SU-DHL-6 (cell line): Measurements from ENCODE around the gene GRIN3B.
"Not testable (repeated sequence)": the region's sequence is repeated elsewhere in the genome, so short reads cannot be mapped to it uniquely, and the experiment has no call there.

Experiments used
- H2AFZ ChIP-seq: fragments of 200-600 bp; sonication (generic); 2 replicates; pipeline ENCODE4 v1.6.1; 2014; ENCODE audit warnings: low read depth, mild to moderate bottlenecking, moderate library complexity, mixed read lengths, antibody characterized with exemption, low read length; ENCODE audit not compliant: severe bottlenecking
- H3F3A ChIP-seq: fragments of 200-600 bp; shearing (Covaris generic); 2 replicates; pipeline ENCODE4 v1.6.0; 2016; ENCODE audit warnings: antibody characterized with exemption, mild to moderate bottlenecking; ENCODE audit not compliant: insufficient read depth
- H3K27ac ChIP-seq: fragments of 200-600 bp; sonication (generic); 2 replicates; pipeline ENCODE4 v1.5.1; 2016; ENCODE audit warnings: low read depth, mild to moderate bottlenecking, low read length, moderate library complexity, mixed read lengths
- H3K27me3 ChIP-seq: fragments of 200-600 bp; sonication (generic), shearing (Covaris generic); 2 replicates; pipeline ENCODE4 v1.6.0; 2014; ENCODE audit warnings: mild to moderate bottlenecking, low read length
- H3K36me3 ChIP-seq: fragments of 200-600 bp; sonication (generic); 2 replicates; pipeline ENCODE4 v1.6.1; 2014; ENCODE audit warnings: mild to moderate bottlenecking, low read length, mixed read lengths
- H3K4me2 ChIP-seq: fragments of 300-600, 200-600 bp; shearing (Covaris generic), sonication (generic); 2 replicates; pipeline ENCODE4 v1.6.0; 2014; ENCODE audit warnings: low read length, low read depth, mild to moderate bottlenecking; ENCODE audit not compliant: poor library complexity, severe bottlenecking
- H3K4me3 ChIP-seq: fragments of 200-600 bp; sonication (generic); 2 replicates; pipeline ENCODE4 v1.5.1; 2014; ENCODE audit warnings: antibody characterized with exemption, low read length, mild to moderate bottlenecking, mixed read lengths; ENCODE audit not compliant: insufficient read depth, poor library complexity, severe bottlenecking
- H3K79me2 ChIP-seq: fragments of 200-600 bp; sonication (generic); 2 replicates; pipeline ENCODE4 v1.6.1; 2014; ENCODE audit warnings: mild to moderate bottlenecking, low read length, moderate library complexity; ENCODE audit not compliant: insufficient read depth
- H3K9ac ChIP-seq: fragments of 200-600 bp; sonication (generic); 2 replicates; pipeline ENCODE4 v1.7.0; 2014; ENCODE audit warnings: mild to moderate bottlenecking, low read length
- H3K9me2 ChIP-seq: fragments of 200-600 bp; sonication (generic); replicated peaks from 2 replicates; pipeline ENCODE4 v1.6.1; 2014; ENCODE audit warnings: low read length; ENCODE audit not compliant: insufficient read depth
- H3K9me3 ChIP-seq: fragments of 200-600 bp; sonication (generic); 2 replicates; pipeline ENCODE4 v1.6.1; 2014; ENCODE audit warnings: low read length, mixed read lengths; ENCODE audit not compliant: insufficient read depth
- H4K20me1 ChIP-seq: fragments of 200-600 bp; sonication (generic); 2 replicates; pipeline ENCODE4 v1.6.1; 2014; ENCODE audit warnings: low read depth, mild to moderate bottlenecking, antibody characterized with exemption, low read length, moderate library complexity, mixed read lengths
- EZH2phosphoT487 ChIP-seq: fragments of 200-600 bp; sonication (generic), shearing (Covaris generic); conservative IDR thresholded peaks from 2 replicates; pipeline ENCODE4 v1.6.1; 2018; ENCODE audit warnings: mild to moderate bottlenecking, antibody characterized with exemption, low read length, moderate library complexity, mixed read lengths
- TF ChIP-seq, protein P1 (sequence below): fragments of 200-600 bp; sonication (generic); IDR thresholded peaks from one replicate; pipeline ENCODE4 v1.5.1; 2017; ENCODE audit warnings: antibody characterized with exemption, mild to moderate bottlenecking, low read length, moderate library complexity; ENCODE audit not compliant: insufficient read depth, poor library complexity, severe bottlenecking

Gene GRIN3B

DNA sequence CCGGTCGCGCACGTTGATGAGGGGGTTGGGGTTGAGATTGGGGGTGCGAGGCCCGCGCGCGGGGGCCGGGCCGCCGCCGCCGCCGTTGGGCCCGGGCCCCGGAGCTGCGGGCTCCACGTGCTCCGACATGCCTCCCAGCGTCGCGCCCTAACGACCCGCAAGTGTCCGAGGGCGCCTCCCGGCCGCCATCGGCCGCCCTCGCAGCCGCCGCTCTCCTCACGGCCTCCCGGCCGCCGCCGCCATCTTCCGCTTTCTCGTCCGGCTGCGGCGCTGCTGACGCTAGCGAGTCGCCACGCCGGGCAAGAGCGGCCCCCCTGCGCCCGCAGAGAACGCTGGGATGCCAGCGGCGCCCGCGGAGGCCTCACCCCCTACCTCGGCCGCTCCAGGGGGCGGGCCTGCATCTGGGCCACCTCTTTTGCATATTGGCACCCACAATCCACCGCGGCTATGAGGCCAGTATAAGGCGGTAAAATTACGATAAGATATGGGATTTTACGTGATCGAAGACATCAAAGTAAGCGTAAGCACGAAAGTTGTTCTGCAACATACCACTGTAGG, 20.7 kb downstream of the GRIN3B start, which contains the start of gene TMEM259:
Gene TMEM259, minus strand, starts transcription at position 256 of the 558 bp plus-strand sequence. Its CDS starts 127 bp downstream, at position 129.
- Histone ChIP-seq H3K79me2 (peaks cover 48% of the 10 kb centered on the region), H2AFZ (no peak within 1 kb of the TSS), H3K36me3 (no peaks in the 10 kb centered on the region), H4K20me1 (0 out of 2 replicates have a peak, but pooled peaks cover 5% of the 10 kb centered on the region), H3F3A (peaks cover 9% of the 10 kb centered on the region), H3K9me2 (no peaks in the 10 kb centered on the region), H3K27me3 (no peaks in the 10 kb centered on the region), H3K9me3 (no peaks in the 10 kb centered on the region), H3K9ac (peak within 1 kb of the TSS; percentile 91), H3K4me3 (peak within 1 kb of the TSS; percentile 89), H3K27ac (peak within 1 kb of the TSS; percentile 61), H3K4me2 (peak within 1 kb of the TSS; percentile 86)
- TF ChIP-seq, protein P1, sequence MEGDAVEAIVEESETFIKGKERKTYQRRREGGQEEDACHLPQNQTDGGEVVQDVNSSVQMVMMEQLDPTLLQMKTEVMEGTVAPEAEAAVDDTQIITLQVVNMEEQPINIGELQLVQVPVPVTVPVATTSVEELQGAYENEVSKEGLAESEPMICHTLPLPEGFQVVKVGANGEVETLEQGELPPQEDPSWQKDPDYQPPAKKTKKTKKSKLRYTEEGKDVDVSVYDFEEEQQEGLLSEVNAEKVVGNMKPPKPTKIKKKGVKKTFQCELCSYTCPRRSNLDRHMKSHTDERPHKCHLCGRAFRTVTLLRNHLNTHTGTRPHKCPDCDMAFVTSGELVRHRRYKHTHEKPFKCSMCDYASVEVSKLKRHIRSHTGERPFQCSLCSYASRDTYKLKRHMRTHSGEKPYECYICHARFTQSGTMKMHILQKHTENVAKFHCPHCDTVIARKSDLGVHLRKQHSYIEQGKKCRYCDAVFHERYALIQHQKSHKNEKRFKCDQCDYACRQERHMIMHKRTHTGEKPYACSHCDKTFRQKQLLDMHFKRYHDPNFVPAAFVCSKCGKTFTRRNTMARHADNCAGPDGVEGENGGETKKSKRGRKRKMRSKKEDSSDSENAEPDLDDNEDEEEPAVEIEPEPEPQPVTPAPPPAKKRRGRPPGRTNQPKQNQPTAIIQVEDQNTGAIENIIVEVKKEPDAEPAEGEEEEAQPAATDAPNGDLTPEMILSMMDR: no peak
- no peak for TF ChIP-seq EZH2phosphoT487

DNA sequence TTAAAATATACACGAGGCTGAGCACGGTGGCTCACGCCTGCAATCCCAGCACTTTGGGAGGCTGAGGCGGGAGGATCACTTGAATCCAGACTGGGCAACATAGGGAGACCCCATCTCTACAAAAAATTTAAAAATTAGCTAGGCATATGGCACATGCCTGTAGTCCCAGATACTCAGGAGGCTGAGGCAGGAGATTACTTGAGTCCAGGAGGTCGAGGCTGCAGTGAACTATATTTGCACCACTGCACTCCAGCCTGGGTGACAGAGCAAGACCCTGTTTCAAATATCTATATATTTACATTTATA, 23.6 kb downstream of the GRIN3B start:
- H2AFZ ChIP-seq, H3K9ac ChIP-seq, H4K20me1 ChIP-seq, H3K36me3 ChIP-seq, H3K27me3 ChIP-seq, H3K9me3 ChIP-seq, H3K4me2 ChIP-seq, H3K4me3 ChIP-seq, H3K9me2 ChIP-seq, H3K27ac ChIP-seq: not testable (repeated sequence)
- Histone ChIP-seq H3K79me2 (peaks cover 42% of the 10 kb centered on the region), H3F3A (peaks cover 19% of the 10 kb centered on the region)

DNA sequence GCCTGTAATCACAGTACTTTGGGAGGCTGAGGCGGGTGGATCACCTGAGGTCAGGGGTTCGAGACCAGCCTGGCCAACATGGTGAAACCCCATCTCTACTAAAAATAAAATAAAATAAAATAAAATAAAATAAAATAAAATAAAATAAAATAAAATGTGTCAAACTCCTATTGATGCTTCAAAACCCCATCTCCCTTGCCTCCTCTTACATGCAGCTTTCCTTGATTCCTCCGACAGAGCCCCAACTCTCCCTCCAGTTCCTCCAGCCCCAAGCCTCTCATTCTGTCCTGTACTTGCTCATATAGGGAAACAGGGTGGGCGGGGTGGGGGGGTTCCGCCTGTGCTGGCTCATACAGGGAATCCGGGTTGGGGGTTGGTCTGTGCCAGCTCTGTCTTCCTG, 24.9 kb downstream of the GRIN3B start:
- not testable (repeated sequence) for H3K27ac ChIP-seq, H3K9me2 ChIP-seq, H3K4me2 ChIP-seq, H3K27me3 ChIP-seq, H4K20me1 ChIP-seq, H3K4me3 ChIP-seq, H2AFZ ChIP-seq, H3K9me3 ChIP-seq, H3K36me3 ChIP-seq, H3K9ac ChIP-seq
- peaks cover 42% of the 10 kb centered on the region for H3K79me2 ChIP-seq
- peaks cover 19% of the 10 kb centered on the region for H3F3A ChIP-seq

DNA sequence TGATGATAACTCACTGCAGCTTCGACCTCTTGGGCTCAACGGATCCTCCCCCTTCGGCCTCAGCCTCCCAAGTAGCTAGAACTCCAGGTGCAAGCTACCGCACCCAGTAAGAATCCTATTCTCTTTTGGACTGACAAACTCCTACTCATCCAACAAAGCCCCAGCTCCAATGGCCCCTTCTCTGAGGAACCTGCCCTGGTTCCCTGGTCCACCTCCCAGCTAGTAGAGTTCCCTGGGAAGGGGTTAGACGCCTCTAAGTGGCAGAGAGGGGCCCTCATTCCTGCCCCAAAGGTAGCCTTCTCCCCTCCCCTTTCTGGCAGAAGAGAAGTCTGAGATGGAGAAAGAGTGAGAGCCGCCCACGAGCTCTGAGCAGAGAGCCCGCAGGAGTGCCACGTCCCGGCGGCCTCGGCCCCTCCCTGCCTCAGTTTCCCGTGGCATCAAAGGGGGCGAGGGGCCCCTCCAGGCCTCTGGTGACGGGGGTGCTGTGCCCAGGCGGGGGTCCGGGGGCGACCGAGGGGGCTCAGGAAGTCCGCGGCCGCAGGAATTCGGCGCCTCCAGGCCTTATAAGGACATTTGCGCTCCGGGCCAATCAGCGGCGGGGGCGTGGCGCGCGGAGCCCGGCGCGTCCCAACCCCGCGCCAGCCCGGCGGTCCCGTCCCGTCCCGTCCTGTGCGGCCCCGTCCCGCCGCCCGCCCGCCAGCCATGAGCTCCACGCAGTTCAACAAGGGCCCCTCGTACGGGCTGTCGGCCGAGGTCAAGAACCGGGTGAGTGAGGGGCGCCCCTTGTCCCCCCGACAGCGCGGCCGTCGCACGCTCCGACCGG, 26.0 kb downstream of the GRIN3B start, which contains the start of gene CNN2:
Gene CNN2, plus strand, starts transcription at position 649 of the 823 bp plus-strand sequence. Its CDS starts 54 bp downstream, at position 703.
- Histone ChIP-seq H3F3A (peaks cover 19% of the 10 kb centered on the region), H4K20me1 (no peaks in the 10 kb centered on the region), H3K9ac (peak within 1 kb of the TSS; percentile 95), H3K36me3 (no peaks in the 10 kb centered on the region), H2AFZ (peak within 1 kb of the TSS; percentile 96), H3K4me2 (peak within 1 kb of the TSS; percentile 92), H3K9me3 (no peaks in the 10 kb centered on the region), H3K4me3 (peak within 1 kb of the TSS; percentile 74), H3K27me3 (no peaks in the 10 kb centered on the region), H3K27ac (peak within 1 kb of the TSS; percentile 86), H3K9me2 (no peaks in the 10 kb centered on the region), H3K79me2 (peaks cover 42% of the 10 kb centered on the region)
- TF ChIP-seq EZH2phosphoT487: no peak
- TF ChIP-seq, protein P1: no peak
